Raji (cell line): ENCODE data around the gene ADARB2.

Source experiments
- POLR2A ChIP-seq: IDR thresholded peaks from 2 replicates; pipeline ENCODE4 v1.6.1; 2011; ENCODE audit warnings: low read depth, low read length, control low read depth; ENCODE audit not compliant: insufficient read depth

ADARB2 gene

GRCh38 chr10:1156616-1156886 lies 580.8 kb downstream of the ADARB2 start:
- no peak for TF ChIP-seq POLR2A

GRCh38 chr10:1155791-1156615 lies 581.3 kb downstream of the ADARB2 start:
- no peak for TF ChIP-seq POLR2A

- TF ChIP-seq POLR2A: no peak
Observed at GRCh38 chr10:1154531-1155295, 582.6 kb downstream of the ADARB2 start.

GRCh38 chr10:1153805-1154351 lies 583.4 kb downstream of the ADARB2 start:
- TF ChIP-seq POLR2A: no peak

GRCh38 chr10:1153251-1153763 lies 584.0 kb downstream of the ADARB2 start:
- no peak for TF ChIP-seq POLR2A

GRCh38 chr10:1152386-1153250 lies 584.7 kb downstream of the ADARB2 start:
- no peak for TF ChIP-seq POLR2A

GRCh38 chr10:1151076-1152033 lies 586.0 kb downstream of the ADARB2 start:
- no peak for TF ChIP-seq POLR2A

- TF ChIP-seq POLR2A: no peak
Observed at GRCh38 chr10:1150638-1150955, 586.7 kb downstream of the ADARB2 start.

GRCh38 chr10:1149793-1150637 lies 587.3 kb downstream of the ADARB2 start:
- TF ChIP-seq POLR2A: no peak

- no peak for TF ChIP-seq POLR2A
Observed at GRCh38 chr10:1148855-1149605, 588.3 kb downstream of the ADARB2 start.

GRCh38 chr10:1147810-1148209 lies 589.5 kb downstream of the ADARB2 start:
- no peak for TF ChIP-seq POLR2A

GRCh38 chr10:1142596-1142995 lies 594.7 kb downstream of the ADARB2 start:
- TF ChIP-seq POLR2A: no peak
